ENCODE data around the gene RPL29.

DNA sequence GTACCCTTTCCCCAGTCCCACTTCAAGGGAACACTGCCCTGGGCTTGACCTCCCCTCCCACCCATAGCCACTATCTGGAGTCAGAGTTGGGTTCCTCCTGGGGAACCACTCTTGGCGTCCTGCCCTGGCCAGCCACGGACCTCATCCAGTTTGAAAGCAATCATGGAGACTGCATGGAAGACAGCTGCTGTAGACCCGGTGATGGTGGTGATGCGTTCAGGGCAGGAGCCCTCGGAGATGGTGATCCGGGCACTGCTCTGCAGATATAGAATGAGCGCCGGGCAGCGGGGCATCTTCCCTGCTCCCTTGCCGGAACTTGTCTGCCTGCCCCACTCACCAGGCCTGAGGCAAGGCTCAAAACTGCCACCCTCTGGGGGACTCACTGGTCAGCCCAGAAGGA is 35.3 kb downstream of the RPL29 start:
- TF ChIP-seq, protein P1, sequence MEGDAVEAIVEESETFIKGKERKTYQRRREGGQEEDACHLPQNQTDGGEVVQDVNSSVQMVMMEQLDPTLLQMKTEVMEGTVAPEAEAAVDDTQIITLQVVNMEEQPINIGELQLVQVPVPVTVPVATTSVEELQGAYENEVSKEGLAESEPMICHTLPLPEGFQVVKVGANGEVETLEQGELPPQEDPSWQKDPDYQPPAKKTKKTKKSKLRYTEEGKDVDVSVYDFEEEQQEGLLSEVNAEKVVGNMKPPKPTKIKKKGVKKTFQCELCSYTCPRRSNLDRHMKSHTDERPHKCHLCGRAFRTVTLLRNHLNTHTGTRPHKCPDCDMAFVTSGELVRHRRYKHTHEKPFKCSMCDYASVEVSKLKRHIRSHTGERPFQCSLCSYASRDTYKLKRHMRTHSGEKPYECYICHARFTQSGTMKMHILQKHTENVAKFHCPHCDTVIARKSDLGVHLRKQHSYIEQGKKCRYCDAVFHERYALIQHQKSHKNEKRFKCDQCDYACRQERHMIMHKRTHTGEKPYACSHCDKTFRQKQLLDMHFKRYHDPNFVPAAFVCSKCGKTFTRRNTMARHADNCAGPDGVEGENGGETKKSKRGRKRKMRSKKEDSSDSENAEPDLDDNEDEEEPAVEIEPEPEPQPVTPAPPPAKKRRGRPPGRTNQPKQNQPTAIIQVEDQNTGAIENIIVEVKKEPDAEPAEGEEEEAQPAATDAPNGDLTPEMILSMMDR (conservative IDR thresholded peaks at IDR 0.05; ENCODE audit: low read depth, low read length): no peak
- TF ChIP-seq POLR2A (IDR thresholded peaks at IDR 0.05; ENCODE audit: low read depth, low read length) (no peak), CHD1 (IDR thresholded peaks at IDR 0.05; ENCODE audit: low read depth, low read length) (no peak), MXI1 (IDR thresholded peaks at IDR 0.05; ENCODE audit: borderline replicate concordance, low read depth, low read length) (no peak), CEBPB (IDR thresholded peaks at IDR 0.05; ENCODE audit: low read depth, low read length) (no peak), MAFK (IDR thresholded peaks at IDR 0.05; ENCODE audit: low read depth, low read length) (no peak), SMC3 (IDR thresholded peaks at IDR 0.05; ENCODE audit: low read depth, low read length) (no peak), RAD21 (IDR thresholded peaks at IDR 0.05; ENCODE audit: low read length) (no peak)
- TF ChIP-seq, protein P2, sequence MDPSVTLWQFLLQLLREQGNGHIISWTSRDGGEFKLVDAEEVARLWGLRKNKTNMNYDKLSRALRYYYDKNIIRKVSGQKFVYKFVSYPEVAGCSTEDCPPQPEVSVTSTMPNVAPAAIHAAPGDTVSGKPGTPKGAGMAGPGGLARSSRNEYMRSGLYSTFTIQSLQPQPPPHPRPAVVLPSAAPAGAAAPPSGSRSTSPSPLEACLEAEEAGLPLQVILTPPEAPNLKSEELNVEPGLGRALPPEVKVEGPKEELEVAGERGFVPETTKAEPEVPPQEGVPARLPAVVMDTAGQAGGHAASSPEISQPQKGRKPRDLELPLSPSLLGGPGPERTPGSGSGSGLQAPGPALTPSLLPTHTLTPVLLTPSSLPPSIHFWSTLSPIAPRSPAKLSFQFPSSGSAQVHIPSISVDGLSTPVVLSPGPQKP (IDR thresholded peaks at IDR 0.05; ENCODE audit: borderline replicate concordance, low read depth, low read length): no peak

Measured in IMR-90 (cell line).